Trophoblast cell (in vitro differentiated cells and primary cell): ENCODE results near the gene GPR132. TPM values are rescaled to one million over a fixed set of nuclear protein-coding genes. Genes with fewer than 3 reads are reported as not detected.
A peak's percentile ranks its signal among the peaks of the same experiment; 100 is the strongest.
"Not testable (repeated sequence)": the region's sequence is repeated elsewhere in the genome, so short reads cannot be mapped to it uniquely, and the experiment has no call there.

Experiments used
- DNase-seq, 2 donors: peaks; one replicate each; pipeline ENCODE4 v3.0.0-alpha.2; 2016
- H2AFZ ChIP-seq: 2 replicates; pipeline ENCODE4 v1.6.1; 2013; ENCODE audit warnings: low read length, moderate library complexity, mild to moderate bottlenecking; ENCODE audit not compliant: insufficient read depth, poor library complexity
- H2AK5ac ChIP-seq: 2 replicates; pipeline ENCODE4 v1.6.1; 2013; ENCODE audit warnings: mild to moderate bottlenecking, low read length
- H2BK120ac ChIP-seq: 2 replicates; pipeline ENCODE4 v1.6.1; 2013; ENCODE audit warnings: low read length, mild to moderate bottlenecking, moderate library complexity; ENCODE audit not compliant: insufficient read depth, poor library complexity
- H2BK12ac ChIP-seq: 2 replicates; pipeline ENCODE4 v1.6.1; 2013; ENCODE audit warnings: mild to moderate bottlenecking, low read length, moderate library complexity
- H2BK5ac ChIP-seq: 2 replicates; pipeline ENCODE4 v1.6.1; 2013; ENCODE audit warnings: low read length, low read depth, moderate library complexity, mild to moderate bottlenecking; ENCODE audit not compliant: poor library complexity
- H3K14ac ChIP-seq: 2 replicates; pipeline ENCODE4 v1.6.1; 2013; ENCODE audit warnings: mild to moderate bottlenecking, low read length
- H3K18ac ChIP-seq: 2 replicates; pipeline ENCODE4 v1.6.1; 2013; ENCODE audit warnings: mild to moderate bottlenecking, low read length
- H3K23ac ChIP-seq: 2 replicates; pipeline ENCODE4 v1.6.1; 2013; ENCODE audit warnings: low read length
- H3K27ac ChIP-seq: 2 replicates; pipeline ENCODE4 v1.5.1; 2013; ENCODE audit warnings: low read depth, mild to moderate bottlenecking, inconsistent platforms, low read length, moderate library complexity
- H3K27me3 ChIP-seq: 2 replicates; pipeline ENCODE4 v1.6.1; 2013; ENCODE audit warnings: inconsistent platforms, mild to moderate bottlenecking, low read length, moderate library complexity; ENCODE audit not compliant: insufficient read depth
- H3K36me3 ChIP-seq, 2 experiments: 1 replicate in 1 of 2; 2 replicates in 1 of 2; pipeline ENCODE4 v1.6.1; 2013; ENCODE audit warnings: low read length in 2 of 2, mild to moderate bottlenecking in 2 of 2, moderate library complexity in 1 of 2; ENCODE audit not compliant: insufficient read depth in 2 of 2, control insufficient read depth in 1 of 2
- H3K4ac ChIP-seq: 2 replicates; pipeline ENCODE4 v1.6.1; 2013; ENCODE audit warnings: low read depth, mild to moderate bottlenecking, low read length, moderate library complexity
- H3K4me1 ChIP-seq, 2 experiments: 1 replicate in 1 of 2; 2 replicates in 1 of 2; pipeline ENCODE4 v1.6.1; 2013; ENCODE audit warnings: low read length in 2 of 2, mild to moderate bottlenecking in 2 of 2, moderate library complexity in 1 of 2; ENCODE audit not compliant: insufficient read depth in 2 of 2, control insufficient read depth in 1 of 2
- H3K4me2 ChIP-seq: 2 replicates; pipeline ENCODE4 v1.6.1; 2013; ENCODE audit warnings: inconsistent platforms, mild to moderate bottlenecking, low read length, moderate library complexity
- H3K4me3 ChIP-seq: 2 replicates; pipeline ENCODE4 v1.5.1; 2013; ENCODE audit warnings: mild to moderate bottlenecking, low read depth, low read length, inconsistent platforms
- H3K79me1 ChIP-seq: one replicate; pipeline ENCODE4 v1.6.1; 2013; ENCODE audit warnings: low read length
- H3K79me2 ChIP-seq: 2 replicates; pipeline ENCODE4 v1.6.1; 2013; ENCODE audit warnings: low read length, mild to moderate bottlenecking; ENCODE audit not compliant: control insufficient read depth, insufficient read depth, poor library complexity
- H3K9ac ChIP-seq: 2 replicates; pipeline ENCODE4 v1.6.1; 2013; ENCODE audit warnings: mild to moderate bottlenecking, low read length
- H3K9me3 ChIP-seq: 2 replicates; pipeline ENCODE4 v1.6.1; 2013; ENCODE audit warnings: low read depth, mild to moderate bottlenecking, control low read depth, inconsistent platforms, low read length; ENCODE audit not compliant: insufficient read depth
- H4K12ac ChIP-seq: 2 replicates; pipeline ENCODE4 v1.6.1; 2013; ENCODE audit warnings: low read depth, mild to moderate bottlenecking, low read length, moderate library complexity
- H4K8ac ChIP-seq: 2 replicates; pipeline ENCODE4 v1.6.1; 2013; ENCODE audit warnings: low read depth, mild to moderate bottlenecking, low read length, moderate library complexity
- H4K91ac ChIP-seq: one replicate; pipeline ENCODE4 v1.6.1; 2013; ENCODE audit warnings: low read depth, mild to moderate bottlenecking, low read length, moderate library complexity
- WGBS: extraction: QIAGEN DNeasy Blood & Tissue Kit; methylation state at CpG from one replicate; pipeline ENCODE4 v1.1.7; 2013; ENCODE audit warnings: missing lambda C conversion rate; ENCODE audit not compliant: insufficient read length, insufficient coverage; ENCODE audit errors: extremely low coverage; 5-methylcytosine and 5-hydroxymethylcytosine counted together
- polyA plus RNA-seq: library from polyadenylated mRNA; stranded (reverse); fragments of 200-250 nt; gene quantifications from 2 replicates; pipeline ENCODE4 v1.2.3, GENCODE V29; 2013

GPR132 gene
- polyA plus RNA-seq, result 0.04 and 0.10 TPM in 2 replicates

- H2AFZ ChIP-seq, result no peak within 1 kb of the TSS
- no peak within 1 kb of the TSS for H3K14ac ChIP-seq
- H2BK5ac ChIP-seq, result no peak within 1 kb of the TSS
- peaks cover 7% of the 10 kb centered on the region for H3K9me3 ChIP-seq
- no peak within 1 kb of the TSS for H4K12ac ChIP-seq
- no peak within 1 kb of the TSS for H3K9ac ChIP-seq
- H2BK120ac ChIP-seq, result no peak within 1 kb of the TSS
- no peak within 1 kb of the TSS for H3K27ac ChIP-seq
- H3K36me3 ChIP-seq, result no peaks in the 10 kb centered on the region
- no peak within 1 kb of the TSS for H3K4ac ChIP-seq
- no peaks in the 10 kb centered on the region for H3K79me1 ChIP-seq
- no peak within 1 kb of the TSS for H3K4me3 ChIP-seq
- H3K18ac ChIP-seq, result no peak within 1 kb of the TSS
- peak; percentile 58 to 59 for DNase-seq
- H4K91ac ChIP-seq, result peak within 1 kb of the TSS; percentile 18
- no peaks in the 10 kb centered on the region for H3K79me2 ChIP-seq
- H2AK5ac ChIP-seq, result no peak within 1 kb of the TSS
- no peaks in the 10 kb centered on the region for H3K27me3 ChIP-seq
- H2BK12ac ChIP-seq, result no peak within 1 kb of the TSS
- no peak within 1 kb of the TSS for H4K8ac ChIP-seq
- H3K23ac ChIP-seq, result no peak within 1 kb of the TSS
- no CpG with 5 or more reads among the region's 22 CpGs for WGBS
- no peak within 1 kb of the TSS for H3K4me2 ChIP-seq
- H3K4me1 ChIP-seq, result peaks cover 3 to 8% of the 10 kb centered on the region in 2 experiments
These were observed at the start of gene GPR132 for GRCh38 chr14:105065280-105066228. Gene GPR132 (minus strand): TSS chr14:105065430. CDS start chr14:105055420, 10,010 bp downstream.

DNA sequence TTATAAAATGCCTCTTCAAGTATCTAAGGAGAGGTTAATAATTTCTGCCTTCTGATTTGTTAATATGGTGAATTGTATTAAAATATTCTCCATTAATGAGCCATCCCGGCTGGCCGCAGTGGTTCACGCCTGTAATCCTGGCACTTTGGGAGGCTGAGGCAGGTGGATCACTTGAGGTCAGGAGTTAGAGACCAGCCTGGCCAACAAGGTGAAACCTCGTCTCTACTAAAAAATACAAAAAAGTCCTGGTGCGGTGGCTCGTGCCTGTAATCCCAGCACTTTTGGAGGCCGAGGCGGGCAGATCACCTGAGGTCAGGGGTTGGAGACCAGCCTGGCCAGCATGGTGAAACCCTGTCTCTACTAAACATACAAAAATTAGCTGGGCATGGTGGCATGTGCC is 44.0 kb upstream of the GPR132 start:
- not testable (repeated sequence) for H2AFZ ChIP-seq, H4K8ac ChIP-seq, H3K79me2 ChIP-seq, H3K18ac ChIP-seq, H3K27me3 ChIP-seq, H4K91ac ChIP-seq, H3K79me1 ChIP-seq, H3K4me1 ChIP-seq, H4K12ac ChIP-seq, H3K4me3 ChIP-seq, DNase-seq, H3K27ac ChIP-seq, H3K9me3 ChIP-seq, H2BK5ac ChIP-seq, H3K9ac ChIP-seq, H2AK5ac ChIP-seq, H3K23ac ChIP-seq, H2BK120ac ChIP-seq, H3K4me2 ChIP-seq, H2BK12ac ChIP-seq, H3K4ac ChIP-seq, H3K14ac ChIP-seq, H3K36me3 ChIP-seq
- no CpG with 5 or more reads among the region's 8 CpGs for WGBS

- Histone ChIP-seq H3K27me3 (no peaks in the 10 kb centered on the region), H4K91ac (no peak overlapping the region), H2AK5ac (no peak overlapping the region), H4K8ac (no peak overlapping the region), H2BK120ac (no peak overlapping the region), H3K4me1 (no peaks in the 10 kb centered on the region), H3K9ac (no peak overlapping the region), H3K4me2 (no peak overlapping the region), H3K18ac (no peak overlapping the region), H3K23ac (no peak overlapping the region), H2AFZ (no peak overlapping the region), H3K4ac (no peak overlapping the region), H3K4me3 (no peak overlapping the region), H3K9me3 (peaks cover 2% of the 10 kb centered on the region), H4K12ac (no peak overlapping the region), H3K79me1 (no peaks in the 10 kb centered on the region), H3K14ac (no peak overlapping the region), H2BK12ac (no peak overlapping the region), H3K36me3 (no peaks in the 10 kb centered on the region), H3K79me2 (no peaks in the 10 kb centered on the region), H3K27ac (no peak overlapping the region), H2BK5ac (no peak overlapping the region)
- no CpG with 5 or more reads among the region's 7 CpGs for WGBS
- DNase-seq, result peak in 1 of 2 donors; percentile 79
These were observed 43.3 kb upstream of the GPR132 start for GRCh38 chr14:105108516-105108864.

GRCh38 chr14:105107781-105108515 is 42.7 kb upstream of the GPR132 start:
- no peaks in the 10 kb centered on the region for H3K79me2 ChIP-seq
- no peak overlapping the region for H4K91ac ChIP-seq
- H2BK5ac ChIP-seq, result no peak overlapping the region
- no peak overlapping the region for H3K14ac ChIP-seq
- peaks cover 2% of the 10 kb centered on the region for H3K9me3 ChIP-seq
- no peak overlapping the region for H3K4me2 ChIP-seq
- H2BK12ac ChIP-seq, result no peak overlapping the region
- no peak overlapping the region for H3K9ac ChIP-seq
- peak in 1 of 2 donors; percentile 20 for DNase-seq
- no peak overlapping the region for H3K4ac ChIP-seq
- no peak overlapping the region for H2BK120ac ChIP-seq
- H2AFZ ChIP-seq, result no peak overlapping the region
- no peaks in the 10 kb centered on the region for H3K27me3 ChIP-seq
- H2AK5ac ChIP-seq, result no peak overlapping the region
- H3K27ac ChIP-seq, result no peak overlapping the region
- no CpG with 5 or more reads among the region's 9 CpGs for WGBS
- H3K36me3 ChIP-seq, result no peaks in the 10 kb centered on the region
- no peak overlapping the region for H3K23ac ChIP-seq
- no peaks in the 10 kb centered on the region for H3K4me1 ChIP-seq
- H3K18ac ChIP-seq, result no peak overlapping the region
- H4K12ac ChIP-seq, result no peak overlapping the region
- no peaks in the 10 kb centered on the region for H3K79me1 ChIP-seq
- no peak overlapping the region for H3K4me3 ChIP-seq
- H4K8ac ChIP-seq, result no peak overlapping the region
